Measurements from ENCODE around the gene SDK1.
"Not testable (repeated sequence)": the region's sequence is repeated elsewhere in the genome, so short reads cannot be mapped to it uniquely, and the experiment has no call there.

Gene SDK1

DNA sequence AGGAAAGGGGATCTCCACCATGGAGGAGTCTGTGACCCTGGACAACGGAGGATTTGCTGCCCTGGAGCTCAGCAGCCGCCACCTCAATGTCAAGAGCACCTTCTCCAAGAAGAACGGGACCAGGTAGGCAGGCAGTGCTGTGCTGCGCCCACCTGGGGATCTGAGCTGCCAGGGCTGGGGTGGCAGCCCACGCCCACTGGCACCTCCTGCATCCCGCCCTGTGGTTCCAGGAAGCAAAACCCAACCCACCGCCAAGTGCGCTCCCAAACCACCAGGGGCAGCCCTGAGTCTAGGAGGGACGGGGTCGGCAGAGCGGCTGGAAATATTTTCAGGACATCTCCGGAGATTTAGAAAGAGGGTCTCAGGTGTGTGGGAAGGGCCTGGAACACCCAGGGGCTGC is 940.7 kb downstream of the SDK1 start:
- DNase-seq: no peak

DNA sequence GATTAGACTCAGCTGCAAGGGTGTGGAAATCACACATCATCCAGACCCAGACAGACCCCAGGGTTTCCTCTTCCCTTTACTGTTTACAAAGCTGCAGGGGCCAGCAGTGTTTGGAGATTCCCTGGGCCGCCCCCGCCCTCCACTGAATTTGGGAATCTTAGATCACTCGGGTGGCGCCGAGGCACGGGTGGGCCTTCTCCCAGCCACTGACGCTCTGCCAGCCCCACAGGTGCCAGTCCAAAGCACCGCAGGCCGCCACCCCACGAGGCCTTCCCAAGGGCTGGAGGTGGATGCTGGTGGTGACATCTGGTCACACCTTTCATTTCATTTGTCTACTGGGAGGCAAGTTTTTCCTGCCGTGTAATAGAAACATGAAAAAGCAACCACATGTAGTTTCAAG is 941.7 kb downstream of the SDK1 start:
- no peak for DNase-seq

GRCh38 chr7:4244041-4244440 is 943.0 kb downstream of the SDK1 start:
- DNase-seq: no peak

DNA sequence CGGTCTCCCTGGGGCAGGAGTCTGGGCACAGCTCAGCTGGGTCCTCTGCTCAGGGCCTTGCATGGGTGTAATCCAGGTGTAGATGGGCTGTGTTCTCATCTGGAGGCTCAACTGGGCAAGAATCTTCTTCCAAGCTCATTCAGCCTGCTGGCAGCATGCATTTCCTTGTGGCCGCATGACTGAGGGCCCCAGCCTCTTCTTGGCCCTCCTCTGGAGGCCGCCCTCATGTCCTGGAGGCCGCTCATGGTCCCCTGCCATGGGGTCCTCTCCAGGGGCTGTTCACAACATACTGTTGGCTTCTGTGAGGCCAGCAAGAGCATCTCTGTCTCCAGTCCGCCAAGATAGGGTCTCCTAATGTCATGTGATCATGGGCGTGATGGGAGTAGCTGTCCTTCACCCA is 943.6 kb downstream of the SDK1 start:
- DNase-seq: no peak

GRCh38 chr7:4245135-4245865 is 944.2 kb downstream of the SDK1 start:
- no peak for DNase-seq

GRCh38 chr7:4245866-4246470 is 944.9 kb downstream of the SDK1 start:
- DNase-seq: no peak

DNA sequence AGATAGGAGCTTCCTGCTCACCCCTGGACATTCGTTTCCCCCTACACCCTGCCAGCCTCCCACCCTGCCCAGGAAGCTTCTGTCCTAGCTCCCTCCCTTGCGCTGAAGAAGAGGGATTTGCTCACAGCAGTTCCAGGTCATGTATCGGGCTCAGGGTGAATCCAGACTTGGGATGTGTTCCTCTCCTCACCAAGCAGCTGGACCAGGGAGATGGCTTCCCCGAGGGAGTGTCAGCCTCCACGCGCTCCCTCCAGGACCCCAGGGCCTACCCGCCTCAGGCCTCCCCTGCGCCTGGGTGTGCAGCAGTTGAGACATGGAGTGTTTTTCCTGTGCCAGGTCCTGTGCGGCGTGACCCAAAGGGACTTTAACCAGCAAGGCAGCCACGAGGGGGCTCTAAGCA is 945.5 kb downstream of the SDK1 start:
- no peak for DNase-seq

DNA sequence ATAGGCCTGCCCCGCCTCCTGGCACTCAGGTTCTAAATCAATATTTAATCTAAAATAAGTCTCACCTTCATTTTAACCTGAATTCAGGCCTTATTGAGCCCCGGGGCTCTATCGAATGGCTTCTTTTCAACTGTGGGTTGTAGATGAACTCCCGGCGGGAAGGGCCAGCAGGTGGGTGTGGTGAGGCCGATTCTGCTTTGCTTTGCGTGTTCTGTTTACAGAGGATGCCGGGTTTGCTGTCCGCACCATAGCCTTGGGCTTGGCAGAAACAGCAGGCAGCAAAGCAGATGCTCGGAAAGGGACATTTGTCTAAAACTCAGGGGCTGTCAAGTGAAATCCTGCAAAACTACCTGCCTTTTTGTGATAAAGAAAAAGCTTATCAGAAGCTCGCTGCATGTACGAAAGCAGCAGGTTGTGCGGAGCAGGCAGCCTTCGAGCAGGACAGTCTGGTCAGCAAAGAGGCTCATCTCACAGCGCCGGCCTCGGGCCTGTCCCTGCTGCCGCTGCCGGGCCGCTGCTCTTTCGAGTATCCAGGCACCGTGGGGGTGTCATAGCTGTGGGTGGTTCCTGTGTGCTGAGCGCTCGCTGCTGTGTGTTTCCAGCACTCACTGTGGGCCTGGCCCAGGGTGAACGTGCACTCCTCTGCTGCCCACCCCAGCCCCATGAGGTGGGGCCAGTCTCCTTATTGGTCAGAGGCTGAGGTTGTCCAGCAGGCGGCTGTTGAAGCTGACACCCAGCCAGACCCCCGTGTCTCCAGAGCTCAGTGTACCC is 946.2 kb downstream of the SDK1 start:
- DNase-seq: no peak

GRCh38 chr7:4248295-4248694 is 947.2 kb downstream of the SDK1 start:
- no peak for DNase-seq

GRCh38 chr7:4249241-4249640 is 948.2 kb downstream of the SDK1 start:
- DNase-seq: no peak

DNA sequence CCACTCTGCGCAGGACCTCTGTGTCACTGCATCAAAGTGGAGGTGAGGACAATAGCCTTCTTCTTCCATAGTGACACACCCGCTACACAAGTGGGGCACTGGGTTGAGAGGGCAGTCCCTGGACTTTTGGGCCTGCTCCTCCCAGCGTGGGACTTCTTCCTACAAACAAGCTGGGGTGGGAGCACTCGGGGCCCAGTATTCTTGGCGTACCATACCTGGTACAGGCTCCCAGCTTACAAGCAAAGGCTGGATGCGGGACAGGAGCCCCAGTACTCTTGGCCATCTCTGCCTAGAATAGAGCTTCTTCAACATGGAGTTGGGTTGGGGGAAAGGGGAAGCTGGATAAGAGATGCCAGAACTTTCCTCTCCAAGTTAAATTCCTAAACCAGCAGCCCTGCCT is 954.3 kb downstream of the SDK1 start:
- no peak for DNase-seq

GRCh38 chr7:4256286-4256685 is 955.2 kb downstream of the SDK1 start:
- no peak for DNase-seq

DNA sequence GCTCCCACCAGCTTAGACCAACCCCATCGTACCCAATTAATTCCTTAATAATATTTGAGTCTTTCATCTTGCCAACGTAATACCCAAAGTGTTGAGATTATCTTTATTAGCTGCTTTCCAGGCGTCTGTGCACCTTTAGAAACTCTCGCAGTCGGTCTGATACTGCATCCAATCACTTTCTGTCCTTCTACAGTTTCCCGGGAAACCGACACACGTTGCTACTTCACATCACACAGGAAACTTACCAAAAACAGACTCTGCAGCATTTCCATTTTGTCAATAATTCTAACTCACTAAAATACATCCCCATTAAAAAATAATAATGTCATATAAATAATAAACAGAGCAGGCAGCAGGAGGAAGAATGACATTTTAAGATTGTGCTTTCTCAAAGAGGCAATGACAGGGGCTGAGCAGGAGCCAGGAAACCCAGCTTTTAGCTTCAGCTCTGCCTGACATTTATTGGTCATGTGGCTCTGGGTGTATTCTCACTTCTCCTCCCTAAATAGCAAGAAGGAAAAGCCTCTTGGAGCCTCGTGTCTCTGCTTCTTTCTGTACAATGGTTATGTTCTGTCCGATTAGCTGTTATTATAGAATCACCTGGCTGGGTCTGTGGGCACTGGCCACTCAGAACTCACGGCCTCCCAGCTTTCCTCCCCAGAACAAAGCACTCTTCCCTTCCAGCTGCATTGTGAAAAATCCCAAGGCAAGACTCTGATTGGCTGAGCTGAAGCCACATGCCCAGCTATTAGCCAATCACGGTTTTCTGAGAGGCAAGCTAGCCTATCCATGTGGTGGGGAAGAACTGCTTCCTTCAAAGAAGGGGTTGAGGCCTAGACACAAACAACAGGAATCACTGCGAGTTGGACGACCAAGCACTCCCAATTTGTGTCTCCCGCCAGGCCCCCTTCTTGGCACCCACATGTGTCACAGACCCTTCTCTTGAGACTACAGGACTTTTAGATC is 956.4 kb downstream of the SDK1 start:
- DNase-seq: no peak

- DNase-seq: not testable (repeated sequence)
These were observed 959.1 kb downstream of the SDK1 start for GRCh38 chr7:4260116-4260515.

- DNase-seq: no peak
These were observed 960.0 kb downstream of the SDK1 start for GRCh38 chr7:4260867-4261600.

DNA sequence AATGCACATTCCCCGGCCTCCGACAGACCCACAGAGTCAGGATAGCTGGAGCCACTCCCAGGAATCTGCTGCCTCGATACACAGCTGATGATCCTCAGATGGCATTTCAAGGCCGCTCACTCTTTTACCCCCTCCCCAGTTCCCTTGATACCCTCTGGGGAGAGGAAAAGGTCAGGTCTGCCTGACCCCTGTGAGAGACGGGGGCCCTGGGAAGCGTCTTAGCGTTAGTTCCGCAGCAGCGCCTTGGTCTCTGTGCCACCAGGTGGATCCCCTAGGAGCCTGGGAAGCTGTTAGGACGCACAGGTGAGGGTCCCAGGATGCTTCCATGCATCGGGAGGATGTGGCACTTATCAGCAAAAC is 960.5 kb downstream of the SDK1 start:
- no peak for DNase-seq

DNA sequence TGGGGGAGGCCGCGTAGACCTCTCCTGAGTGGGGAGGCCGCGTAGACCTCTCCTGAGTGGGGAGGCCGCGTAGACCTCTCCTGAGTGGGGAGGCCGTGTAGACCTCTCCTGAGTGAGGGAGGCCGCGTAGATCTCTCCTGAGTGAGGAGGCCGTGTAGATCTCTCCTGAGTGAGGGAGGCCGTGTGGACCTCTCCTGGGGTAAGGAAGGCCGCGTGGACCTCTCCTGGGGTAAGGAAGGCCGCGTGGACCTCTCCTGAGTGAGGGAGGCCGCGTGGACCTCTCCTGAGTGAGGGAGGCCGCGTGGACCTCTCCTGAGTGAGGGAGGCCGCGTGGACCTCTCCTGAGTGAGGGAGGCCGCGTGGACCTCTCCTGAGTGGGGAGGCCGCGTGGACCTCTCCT is 963.2 kb downstream of the SDK1 start:
- DNase-seq: not testable (repeated sequence)

- no peak for DNase-seq
These were observed 964.0 kb downstream of the SDK1 start for GRCh38 chr7:4265066-4265465.

DNA sequence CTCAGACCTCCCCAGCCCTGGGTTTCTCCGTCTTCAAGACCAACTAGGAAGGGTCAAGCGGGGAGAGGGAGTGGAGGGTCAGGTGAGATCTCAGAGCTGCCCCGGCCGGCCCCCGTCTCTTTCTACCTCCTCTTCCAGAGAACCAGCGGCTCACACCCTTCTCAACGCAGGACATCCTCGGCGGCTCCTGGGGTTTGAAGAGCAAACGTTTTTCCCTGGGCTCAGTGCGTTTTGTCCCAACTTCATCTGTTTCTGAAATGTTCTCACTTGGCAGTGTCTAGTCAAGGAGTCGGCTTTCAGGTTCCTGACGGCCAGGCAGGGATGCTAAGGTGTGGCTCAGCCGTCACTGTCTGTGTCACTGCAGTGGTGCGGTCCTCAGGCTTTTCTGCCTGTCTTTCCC is 964.6 kb downstream of the SDK1 start:
- DNase-seq: no peak

DNA sequence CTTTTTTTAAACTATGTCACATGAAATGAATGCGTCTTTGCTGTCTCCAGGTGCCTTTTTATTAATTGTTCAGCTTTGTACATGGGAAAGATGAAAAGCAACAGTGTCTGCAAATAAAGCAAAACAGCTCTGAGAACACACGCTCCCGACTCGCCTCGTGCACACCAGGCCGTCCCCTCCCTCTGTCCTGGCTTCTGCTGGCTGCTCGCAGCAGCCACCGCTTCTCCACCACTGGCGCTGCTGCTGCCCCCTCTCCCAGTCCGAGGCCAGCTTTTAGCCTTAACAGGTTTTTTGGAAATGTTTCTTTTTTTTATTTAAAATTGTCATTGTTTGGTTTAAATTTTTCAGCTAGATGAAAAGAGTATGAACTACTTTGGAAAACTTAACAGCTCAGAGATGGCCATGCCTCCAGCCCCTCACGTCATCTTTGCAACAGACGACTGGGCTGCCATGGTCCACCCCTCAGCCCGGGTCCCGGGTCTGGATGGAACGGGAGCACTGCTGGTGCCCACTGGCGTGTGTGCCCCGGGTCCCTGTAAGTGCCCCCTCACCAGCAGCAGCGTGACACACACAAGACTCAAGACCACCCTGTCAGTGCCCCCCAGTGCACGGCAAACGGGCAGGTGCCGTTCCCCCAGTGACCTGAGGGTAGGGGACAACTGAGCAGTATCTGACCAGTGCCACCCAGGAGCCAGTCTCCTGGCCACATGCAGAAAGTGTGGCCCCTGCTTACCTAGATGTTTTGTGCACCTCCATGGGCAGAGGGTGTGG is 965.4 kb downstream of the SDK1 start:
- DNase-seq: no peak

DNA sequence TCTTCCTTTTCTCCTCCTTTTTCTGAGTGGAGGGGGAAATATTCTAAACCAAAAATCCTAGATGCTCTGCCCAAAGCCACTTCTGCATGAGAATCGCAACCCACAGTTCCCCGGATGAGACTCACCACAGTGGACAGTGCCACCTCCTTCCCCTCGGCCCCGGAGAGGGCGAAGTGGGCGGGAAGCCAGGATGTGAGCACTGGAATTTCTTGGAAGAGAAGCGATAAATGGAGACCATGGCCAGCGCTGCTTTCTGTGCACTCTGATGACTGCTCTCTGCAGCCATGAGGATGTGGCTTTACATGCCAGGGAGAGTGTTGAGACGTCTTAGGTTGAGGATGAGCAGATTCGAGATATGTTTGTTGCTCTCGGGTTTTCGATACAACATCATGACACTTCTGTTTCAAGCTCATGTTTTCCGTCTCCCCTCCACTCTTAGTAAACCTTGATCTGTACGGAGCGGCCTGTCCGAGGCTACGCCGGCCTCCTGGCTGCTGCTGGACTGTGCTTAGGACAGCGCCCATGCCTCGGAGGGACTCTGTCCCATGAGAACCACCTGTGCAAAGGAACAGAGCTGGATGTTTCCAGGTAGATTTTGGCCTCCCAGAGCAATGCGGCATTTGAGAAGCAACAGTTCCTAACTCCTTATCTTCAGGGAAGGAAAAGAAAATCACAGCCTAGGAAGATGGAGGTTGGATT is 966.4 kb downstream of the SDK1 start:
- DNase-seq: no peak

All from cerebellar nuclear complex (tissue), 1 donor.